HG02623 (cell line): Measurements from ENCODE around the gene RCAN1.

Experiments used
- ATAC-seq: cut with Tn5 transposase; IDR thresholded peaks from one replicate; pipeline ENCODE4 v1.9.1; 2021; ENCODE audit warnings: moderate library complexity; ENCODE audit not compliant: unreplicated experiment

Gene RCAN1

DNA sequence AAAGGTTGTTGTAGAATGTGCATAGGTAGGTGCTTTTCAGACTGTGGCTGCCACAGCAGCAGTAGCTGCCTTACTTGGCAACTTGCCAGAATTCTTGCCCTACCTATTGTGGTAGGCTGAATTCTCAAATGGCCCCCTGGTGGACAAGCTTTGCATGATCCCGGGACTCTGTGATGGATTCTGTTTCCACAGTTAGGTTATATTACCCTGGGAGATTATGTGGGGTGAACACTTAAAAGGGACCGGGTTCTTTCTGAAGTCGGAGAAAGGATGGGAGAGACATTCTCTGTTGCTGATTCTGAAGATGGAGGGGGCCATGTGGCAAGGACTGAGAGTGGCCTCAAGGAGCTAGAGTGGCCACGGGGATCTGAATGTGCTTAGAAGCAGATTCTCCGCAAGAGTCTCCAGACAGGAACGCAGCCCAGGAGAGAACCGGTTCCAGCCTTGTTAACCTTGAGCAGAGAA lies 70.8 kb downstream of the RCAN1 start:
- ATAC-seq: no peak

DNA sequence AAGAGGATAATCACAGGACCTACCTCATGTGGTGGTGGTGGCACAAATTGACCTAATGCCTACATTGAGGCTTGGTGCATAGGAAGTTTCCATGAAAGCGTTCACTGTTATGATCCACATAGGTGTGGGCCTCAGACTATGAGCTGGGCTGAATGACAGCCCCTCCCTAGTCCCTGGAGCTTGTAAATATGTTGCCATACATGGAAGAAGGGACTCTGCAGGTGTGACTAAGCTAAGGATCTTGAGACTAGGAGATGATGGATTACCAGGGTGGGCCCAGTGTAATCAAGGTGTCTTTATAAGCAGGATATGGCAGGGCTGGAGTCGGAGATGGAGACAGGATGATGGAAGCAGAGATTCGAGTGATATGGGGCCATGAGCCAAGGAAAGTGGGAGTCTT lies 71.9 kb downstream of the RCAN1 start:
- ATAC-seq: no peak

DNA sequence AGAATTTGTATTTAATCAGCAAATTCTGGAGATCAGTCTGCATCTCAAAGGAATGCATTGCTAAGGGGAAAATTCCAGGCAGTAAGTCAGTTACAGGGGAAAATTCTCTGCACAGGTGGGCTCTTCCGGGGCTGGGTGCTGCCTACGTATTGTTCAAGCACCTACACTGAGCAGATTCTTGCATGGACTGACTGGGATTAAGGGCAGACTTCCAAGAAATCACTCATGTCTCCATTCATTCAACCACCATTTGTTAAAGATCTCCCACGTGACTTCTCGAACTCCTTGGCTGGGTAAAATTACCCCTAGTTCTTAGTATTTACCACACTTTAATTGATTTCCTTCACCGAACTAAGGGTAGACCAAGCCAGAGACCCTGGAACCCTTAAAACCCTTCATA lies 74.7 kb downstream of the RCAN1 start:
- no peak for ATAC-seq

DNA sequence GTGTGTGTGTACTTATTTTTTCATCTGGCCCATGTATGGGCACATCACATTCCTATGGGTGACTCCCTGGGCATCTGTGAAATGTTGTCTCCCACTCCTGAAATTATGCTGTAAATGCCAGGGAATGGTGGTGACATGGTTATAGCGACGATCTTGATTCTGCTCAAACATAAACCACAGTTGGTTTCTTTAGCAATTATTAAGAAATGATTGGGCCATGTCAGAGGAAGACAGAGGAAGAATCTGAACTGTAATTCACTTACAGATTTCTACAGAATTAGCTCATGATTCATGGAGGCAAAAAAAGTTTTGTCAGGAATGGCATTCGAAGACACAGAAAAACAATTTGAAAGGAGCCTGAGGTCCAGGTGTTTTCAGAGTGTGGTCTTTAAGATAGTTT lies 77.1 kb downstream of the RCAN1 start:
- no peak for ATAC-seq

DNA sequence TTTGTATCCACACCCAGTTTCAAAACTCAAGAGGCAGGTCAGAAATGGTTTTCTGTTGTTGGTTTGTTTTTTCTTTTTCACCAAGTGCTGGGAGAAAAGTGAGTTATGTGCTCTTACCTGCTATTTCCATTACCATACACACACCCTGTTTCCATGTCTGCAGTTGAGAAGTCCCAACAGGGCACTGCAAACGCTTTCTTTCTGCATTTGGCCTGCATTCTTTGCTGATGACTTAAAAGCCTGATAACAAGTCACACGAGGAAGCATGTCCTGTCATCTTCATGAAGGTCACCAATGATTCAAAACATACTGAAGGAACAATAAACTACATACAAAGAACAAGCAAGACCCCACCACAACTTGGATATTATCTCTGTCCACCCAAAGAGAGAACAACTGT lies 78.1 kb downstream of the RCAN1 start:
- ATAC-seq: no peak

DNA sequence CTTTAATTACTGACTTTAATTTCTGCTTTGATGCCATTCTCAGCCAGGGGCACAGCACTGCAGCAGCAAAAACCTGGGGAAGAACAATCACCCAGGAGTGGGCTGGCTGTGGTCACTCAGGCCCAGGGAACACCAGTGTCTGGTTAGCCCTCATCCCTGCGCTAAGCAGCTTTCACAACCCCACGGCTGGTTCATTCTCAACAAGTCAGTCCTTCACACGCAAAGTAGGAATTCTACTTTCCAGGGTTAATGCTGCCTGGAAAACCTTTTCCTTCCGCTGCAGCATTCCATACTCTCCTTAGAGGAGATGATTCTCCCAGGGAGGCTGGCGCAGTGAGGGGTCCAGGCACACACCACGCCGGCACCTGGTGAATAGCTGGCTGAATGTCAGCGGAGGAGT lies 78.6 kb downstream of the RCAN1 start:
- no peak for ATAC-seq

DNA sequence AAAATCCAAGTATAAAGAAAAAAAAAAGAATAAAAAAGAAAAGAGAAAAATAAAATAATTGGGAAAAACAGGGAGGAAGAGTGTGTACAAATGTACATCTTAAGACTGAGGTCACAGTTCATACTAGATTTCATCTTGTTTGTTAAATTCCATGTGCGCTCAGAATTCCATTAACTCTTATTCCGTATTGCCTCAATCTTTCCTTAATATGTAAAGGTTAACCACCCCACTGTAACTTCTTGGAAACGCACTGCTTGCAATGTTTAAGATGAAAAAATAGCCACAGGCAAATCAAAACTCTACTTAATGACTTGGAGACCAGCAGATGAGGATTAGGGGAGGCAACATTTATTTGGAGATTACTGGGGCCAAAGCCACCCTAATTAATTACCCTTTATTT lies 79.0 kb downstream of the RCAN1 start:
- no peak for ATAC-seq

DNA sequence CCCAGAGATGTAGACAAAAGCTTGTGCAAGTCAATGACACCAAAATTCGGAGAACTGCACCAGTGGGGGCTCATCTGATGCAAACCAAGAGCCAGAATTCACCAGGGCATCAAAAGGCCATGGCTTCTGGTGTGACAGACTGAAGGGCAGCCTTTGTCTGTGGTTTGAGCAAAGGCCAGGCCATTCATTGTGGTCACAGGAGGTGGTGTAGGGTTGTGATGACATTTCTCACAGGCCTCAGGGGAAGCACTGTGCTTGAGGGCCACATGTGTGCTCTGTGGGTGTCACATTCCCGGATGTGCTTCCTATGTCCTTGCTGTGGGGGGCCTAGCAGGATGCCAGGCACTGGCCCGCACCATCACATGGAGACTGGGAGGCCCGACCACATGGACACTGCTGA lies 80.4 kb downstream of the RCAN1 start:
- ATAC-seq: no peak

DNA sequence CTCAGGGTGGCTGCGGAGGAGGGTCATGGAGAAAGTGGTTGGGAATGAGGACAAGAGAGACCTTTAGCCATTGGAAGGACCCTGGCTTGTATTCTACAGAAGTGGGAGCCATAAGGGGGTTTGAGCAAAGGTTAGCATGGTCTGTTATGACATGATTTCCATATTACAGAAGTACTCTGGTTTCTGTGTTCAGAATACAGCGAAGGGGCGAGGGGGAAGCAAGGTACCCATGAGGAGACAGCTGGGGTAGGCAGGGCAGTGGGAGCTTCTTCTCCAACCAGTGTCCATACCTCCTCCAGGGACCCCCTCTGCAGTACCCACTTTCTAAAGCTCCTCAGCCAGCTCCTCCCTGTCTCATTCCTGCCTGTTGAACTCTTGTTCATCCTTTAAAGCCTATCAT lies 81.0 kb downstream of the RCAN1 start:
- no peak for ATAC-seq

DNA sequence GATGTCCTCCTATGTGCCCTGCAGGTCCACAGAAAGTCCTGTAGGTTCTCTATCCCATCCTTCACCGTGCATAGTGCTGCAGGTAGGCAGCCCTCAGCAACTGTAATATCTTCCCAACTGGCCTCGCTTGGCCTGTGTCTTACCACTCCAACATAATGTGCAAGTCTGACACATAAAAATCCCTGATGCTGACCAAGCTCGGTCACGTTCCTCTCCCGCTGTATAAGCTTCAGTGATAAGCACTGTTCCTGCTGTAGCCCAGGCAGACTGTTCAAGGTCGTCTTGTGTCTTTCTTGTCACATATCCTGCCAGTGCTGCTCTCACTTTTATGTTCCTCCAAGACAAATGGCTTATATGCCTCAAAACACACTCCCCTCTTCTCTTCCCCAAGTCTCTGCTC lies 83.5 kb downstream of the RCAN1 start:
- no peak for ATAC-seq

DNA sequence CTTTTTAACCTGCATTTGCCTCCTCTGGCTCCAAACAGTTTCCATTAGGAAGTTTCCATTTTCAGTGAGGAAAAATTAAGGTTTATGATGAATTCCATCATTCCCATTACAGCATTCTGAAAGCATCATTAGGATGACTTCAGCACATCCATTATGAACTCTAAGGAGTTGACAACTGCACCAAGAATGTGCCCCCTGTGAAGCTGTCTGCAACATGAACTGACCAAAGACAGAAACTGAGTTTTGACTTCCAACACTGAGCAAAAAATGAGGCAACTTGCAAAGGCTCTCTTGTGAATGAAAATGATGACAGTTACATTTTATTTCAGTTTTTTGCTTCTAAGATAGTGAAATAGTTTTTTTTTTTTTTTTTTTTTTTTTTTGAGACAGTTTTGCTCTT lies 84.7 kb downstream of the RCAN1 start:
- ATAC-seq: no peak

DNA sequence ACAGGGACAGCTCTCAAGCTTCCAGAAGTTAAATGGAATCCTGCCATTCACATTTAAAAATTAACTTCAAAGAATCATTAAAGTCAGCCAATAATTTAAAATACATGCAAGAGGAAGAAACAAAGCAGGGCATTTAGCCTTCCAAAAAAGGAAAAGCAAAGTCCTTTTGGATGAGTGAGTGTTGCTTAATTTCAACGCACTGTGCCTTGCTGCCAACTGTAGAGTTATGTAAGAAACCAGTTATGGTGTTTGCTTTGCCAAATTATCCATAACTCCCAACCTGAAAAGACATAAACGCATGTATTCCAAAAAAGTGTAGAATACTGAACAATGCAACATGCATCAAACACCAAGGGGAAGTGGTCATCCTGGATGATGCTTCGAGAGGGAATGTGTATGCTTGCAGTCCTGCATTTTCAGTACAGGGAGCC lies 86.8 kb downstream of the RCAN1 start:
- no peak for ATAC-seq

DNA sequence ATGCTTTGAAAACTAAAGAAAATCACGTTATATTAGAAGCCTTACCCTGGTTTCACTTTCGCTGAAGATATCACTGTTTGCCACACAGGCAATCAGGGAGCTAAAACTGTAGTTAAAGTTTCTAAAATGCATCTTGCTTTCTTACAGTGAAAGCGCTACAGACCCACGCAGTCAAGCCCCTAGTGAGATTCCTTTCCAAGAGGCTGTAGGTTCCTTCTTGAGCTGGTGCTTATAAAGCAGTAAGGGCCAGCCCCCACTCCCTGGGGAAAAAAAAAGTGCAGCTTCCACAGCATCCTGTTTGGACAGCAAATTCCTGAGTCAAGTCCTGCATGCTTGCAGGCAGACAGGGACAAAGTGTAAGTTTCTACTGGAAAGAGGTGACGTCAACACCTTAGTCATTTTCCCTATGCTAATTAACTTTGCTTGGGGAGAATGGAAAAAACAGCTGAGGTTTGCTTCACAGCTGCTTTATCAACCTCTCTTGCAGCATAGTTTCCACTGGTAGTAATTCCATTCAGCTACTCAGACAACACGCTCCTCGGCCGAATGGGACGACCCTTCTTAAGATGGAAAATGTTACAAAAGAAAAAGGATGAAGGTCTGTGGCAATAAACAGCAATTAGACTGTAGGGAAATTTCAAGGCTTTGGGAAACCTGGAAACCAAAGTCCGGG lies 88.2 kb downstream of the RCAN1 start:
- no peak for ATAC-seq

DNA sequence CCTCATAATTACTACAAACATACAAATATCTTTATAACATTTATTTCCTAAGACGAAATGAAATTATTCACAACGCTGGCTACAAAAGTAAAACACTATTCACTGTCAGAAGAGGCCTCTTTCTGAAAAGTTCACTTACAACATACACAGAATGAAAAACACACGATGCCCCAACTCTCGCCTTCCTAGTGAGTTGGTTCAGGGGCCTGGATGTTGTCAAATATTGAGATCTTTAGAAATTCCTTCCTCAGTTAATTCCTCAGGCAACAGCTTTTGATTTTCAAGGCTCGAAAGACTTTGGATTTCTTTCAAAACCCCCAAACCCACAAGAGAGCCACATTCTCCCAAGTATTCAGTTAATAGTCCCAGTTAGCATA lies 88.7 kb downstream of the RCAN1 start:
- ATAC-seq: no peak

DNA sequence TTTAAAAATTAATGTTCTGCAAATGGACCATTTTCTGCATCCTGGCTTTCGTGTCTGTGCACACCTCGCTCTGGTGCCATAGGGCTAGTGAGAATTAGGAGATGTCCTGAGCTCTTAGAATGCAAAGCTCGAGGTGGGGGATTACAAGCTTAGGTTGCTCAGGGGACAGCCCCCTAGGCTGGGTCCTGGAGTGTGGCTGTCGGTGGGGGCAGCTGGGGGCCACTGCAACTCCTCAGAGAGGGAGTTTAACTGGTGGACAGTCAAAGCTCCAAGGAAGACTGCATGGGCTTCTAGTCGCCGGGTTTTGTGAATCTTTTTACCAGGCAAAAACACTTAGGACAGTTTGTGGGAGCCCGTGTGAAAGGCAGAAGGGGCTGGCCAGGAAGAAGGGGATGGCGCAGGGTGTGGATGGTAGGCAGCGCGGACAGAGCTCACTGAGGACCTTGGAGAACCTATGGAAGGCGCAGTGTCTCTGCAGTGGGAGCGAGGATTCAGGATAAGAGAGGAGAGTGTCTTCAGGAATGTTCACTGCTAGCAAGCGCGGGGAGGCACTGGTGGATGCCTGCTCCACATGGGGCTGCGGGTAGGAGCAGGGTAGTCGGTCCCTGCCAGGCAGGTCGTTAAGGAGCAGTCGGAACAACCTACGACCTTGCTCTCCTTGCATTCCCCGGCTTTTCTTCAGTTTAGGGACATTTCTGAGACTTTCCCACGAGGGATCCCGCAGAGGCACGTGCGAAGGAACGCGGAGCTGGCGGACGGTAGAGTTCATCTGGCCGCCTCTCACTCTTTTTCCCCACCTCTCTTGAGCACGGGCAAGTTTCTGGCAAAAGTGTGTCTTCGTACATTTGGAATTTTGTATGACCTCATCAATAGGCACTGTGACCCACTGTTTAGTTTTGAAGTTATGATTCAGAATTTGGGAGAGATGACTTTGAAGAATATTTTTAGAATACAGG lies 90.0 kb downstream of the RCAN1 start:
- ATAC-seq: no peak

DNA sequence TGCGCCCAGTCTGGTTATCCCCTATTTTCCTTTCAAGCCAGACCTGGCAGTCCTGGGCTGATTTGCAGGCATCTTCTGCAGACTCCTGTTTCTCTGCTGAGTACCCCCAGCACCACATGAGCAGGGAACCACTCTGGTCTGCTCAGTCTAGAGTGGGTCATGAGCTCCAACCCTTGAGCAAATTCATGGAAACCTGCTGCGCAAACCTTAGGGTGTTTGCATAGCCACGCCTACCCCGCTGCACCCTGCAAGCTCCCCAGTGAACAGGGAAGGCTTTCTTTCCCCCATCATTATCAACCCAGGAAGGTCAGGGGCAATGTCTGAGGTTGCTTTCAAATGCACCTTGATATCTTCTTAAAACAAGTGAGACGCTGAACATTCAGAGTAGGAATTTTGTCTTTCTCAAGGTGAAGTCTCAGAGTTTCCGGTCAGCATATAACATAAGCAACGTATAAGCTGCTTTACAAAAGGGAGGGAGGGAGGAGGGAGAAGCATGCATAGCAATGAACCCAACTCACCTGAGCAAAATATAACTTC lies 91.8 kb downstream of the RCAN1 start:
- ATAC-seq: no peak

DNA sequence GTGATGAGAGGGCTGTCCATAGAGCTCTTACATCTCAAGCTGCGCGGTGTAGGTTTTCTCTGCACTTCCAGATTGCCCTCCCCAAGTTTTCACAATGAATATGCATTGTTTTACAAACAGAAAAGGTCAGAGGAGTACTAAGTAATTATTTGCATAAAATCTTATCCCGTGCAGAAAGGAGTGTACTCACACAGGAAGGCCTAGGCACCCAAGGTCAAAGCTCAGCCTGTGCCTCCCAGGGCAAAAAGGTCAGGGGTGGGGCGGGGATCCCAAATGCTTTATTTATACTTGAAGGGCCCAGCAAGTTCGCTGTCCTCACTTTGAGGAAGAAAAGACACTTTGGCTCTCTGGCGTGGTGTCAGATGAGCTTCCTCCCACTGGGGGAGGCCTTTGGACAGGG lies 92.6 kb downstream of the RCAN1 start:
- ATAC-seq: no peak

DNA sequence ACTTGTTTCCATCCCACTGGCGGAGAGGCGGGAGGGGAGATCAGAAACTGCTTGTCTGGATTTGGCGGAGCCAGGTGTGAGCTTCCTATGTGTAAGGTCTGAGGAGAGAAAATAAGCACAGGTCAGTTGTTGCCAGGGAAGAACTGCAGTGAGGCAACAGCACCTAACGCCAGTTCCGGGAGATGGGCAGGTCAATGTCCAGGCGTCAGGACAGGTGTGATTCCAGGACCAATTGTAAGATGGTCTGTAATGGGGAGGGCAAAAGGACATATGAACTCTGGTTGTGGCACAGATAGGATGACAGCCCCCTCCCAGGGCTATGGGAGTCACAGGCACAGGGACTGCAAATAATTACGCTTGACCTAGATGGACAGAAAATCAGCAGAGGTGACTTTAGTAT lies 93.4 kb downstream of the RCAN1 start:
- no peak for ATAC-seq

DNA sequence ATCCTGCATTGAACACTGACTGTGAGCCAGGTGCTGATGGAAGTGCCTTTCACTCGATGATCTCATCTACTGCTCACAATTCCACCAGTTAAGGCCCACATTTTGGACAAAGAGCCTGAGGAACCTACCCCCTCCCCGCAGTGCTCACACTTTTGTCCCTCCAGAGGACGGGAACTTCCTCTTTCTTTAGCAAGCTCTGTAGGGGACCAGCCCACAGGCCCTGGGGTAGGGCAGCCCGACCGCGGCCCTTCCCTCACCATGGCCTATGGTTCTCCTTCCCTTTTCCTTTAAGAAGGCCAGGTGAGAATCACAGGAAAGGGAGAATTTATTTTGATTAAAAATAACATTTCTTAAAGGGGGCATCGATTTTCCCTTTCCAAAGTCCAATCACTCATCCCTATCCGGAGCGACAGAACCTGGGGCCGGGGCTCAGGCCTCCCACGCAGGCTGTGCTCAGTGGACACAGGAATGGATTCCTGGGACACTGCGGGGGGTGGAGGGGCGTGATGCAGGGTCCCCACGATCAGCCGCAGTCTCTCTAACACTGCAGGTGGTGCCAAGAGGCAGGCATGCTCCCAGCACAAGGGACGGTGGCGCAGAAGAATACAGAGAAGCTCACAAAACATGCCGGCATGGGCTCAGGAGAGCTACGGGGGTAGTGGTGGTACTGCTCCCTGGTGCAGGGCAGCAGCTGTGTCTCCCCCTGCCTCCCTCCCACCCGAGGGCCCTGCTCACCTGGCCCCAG lies 94.0 kb downstream of the RCAN1 start:
- ATAC-seq: no peak

DNA sequence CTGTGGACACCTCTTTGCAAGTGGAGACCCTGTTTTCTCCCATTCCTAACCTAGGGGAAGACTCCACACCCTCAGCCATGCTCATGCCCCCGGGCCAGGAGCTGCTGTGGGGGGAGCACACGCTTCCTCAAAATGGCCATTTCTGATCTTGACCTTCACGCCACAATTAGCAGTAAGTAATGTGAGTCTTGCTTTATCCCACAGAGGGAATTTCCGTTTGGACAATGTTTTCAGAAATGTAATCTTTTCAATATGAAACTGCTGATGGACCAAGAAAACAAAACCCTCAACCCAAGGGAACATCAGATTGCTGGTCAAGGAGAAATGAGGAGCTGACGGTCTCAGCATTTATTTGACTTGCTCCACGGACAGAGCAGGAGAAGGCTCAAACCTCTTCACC lies 94.6 kb downstream of the RCAN1 start:
- no peak for ATAC-seq

DNA sequence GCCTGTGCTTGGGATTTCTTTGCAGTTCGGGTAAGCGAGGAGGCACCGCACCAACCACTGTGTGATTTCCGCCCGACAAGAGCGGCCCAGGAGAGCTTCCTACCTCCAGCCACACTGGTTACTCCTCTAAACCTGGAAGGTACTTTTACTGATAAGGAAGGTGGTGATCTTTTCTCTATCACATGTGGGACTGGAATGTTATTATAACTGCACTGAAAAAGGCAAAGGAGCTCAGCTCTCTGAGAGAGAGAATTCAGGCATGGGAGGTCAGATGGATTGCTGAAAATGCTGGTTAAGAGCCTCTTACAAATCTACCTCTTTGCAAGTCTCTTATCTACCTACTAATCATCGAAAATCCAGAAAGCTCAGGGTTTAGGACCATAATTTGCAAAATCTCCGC lies 95.2 kb downstream of the RCAN1 start:
- no peak for ATAC-seq
